Hippocampal formation (tissue), 2 donors: ENCODE results near the gene ZBTB47.

Experiments
- DNase-seq, 2 donors: peaks; one replicate each; lab custom pipeline; 2025; lab: John Stamatoyannopoulos, UW

The ZBTB47 gene

GRCh38 chr3:42699511-42699971, 46.0 kb downstream of the ZBTB47 start:
- DNase-seq = no peak

- DNase-seq = no peak
Observed at GRCh38 chr3:42700366-42701288, 47.1 kb downstream of the ZBTB47 start.

GRCh38 chr3:42701371-42702065, 48.0 kb downstream of the ZBTB47 start:
- peak; percentile 80 to 89 for DNase-seq

GRCh38 chr3:42702066-42702951, 48.8 kb downstream of the ZBTB47 start, which contains the start of gene HHATL:
Gene HHATL, minus strand, starts transcription at chr3:42702798. Its CDS starts 1,972 bp downstream, at chr3:42700826.
- DNase-seq = peak; percentile 34 to 58

- DNase-seq = no peak
Observed at GRCh38 chr3:42702982-42703694, 49.6 kb downstream of the ZBTB47 start.

- no peak for DNase-seq
Observed at GRCh38 chr3:42703695-42704025, 50.2 kb downstream of the ZBTB47 start.

GRCh38 chr3:42704136-42704841, 50.8 kb downstream of the ZBTB47 start:
- DNase-seq = no peak

- DNase-seq = no peak
Observed at GRCh38 chr3:42705058-42705767, 51.7 kb downstream of the ZBTB47 start.

GRCh38 chr3:42705962-42706585, 52.6 kb downstream of the ZBTB47 start:
- DNase-seq = no peak

- DNase-seq = no peak
Observed at GRCh38 chr3:42706721-42707619, 53.5 kb downstream of the ZBTB47 start.

GRCh38 chr3:42707620-42708355, 54.3 kb downstream of the ZBTB47 start:
- no peak for DNase-seq

- DNase-seq = no peak
Observed at GRCh38 chr3:42708611-42709151, 55.2 kb downstream of the ZBTB47 start.

GRCh38 chr3:42709621-42710020, 56.1 kb downstream of the ZBTB47 start:
- DNase-seq = no peak

- DNase-seq = no peak
Observed at GRCh38 chr3:42710323-42711021, 57.0 kb downstream of the ZBTB47 start.

- no peak for DNase-seq
Observed at GRCh38 chr3:42711491-42712343, 58.2 kb downstream of the ZBTB47 start.

GRCh38 chr3:42712344-42712648, 58.8 kb downstream of the ZBTB47 start:
- no peak for DNase-seq
